GM12878 (cell line): Measurements from ENCODE around the gene DMBX1. TPM values are rescaled to one million over a fixed set of nuclear protein-coding genes. Genes with fewer than 3 reads are reported as not detected.

ENCODE experiments used
- ATAC-seq: fragments of 200-7000 bp; cut with Tn5 transposase; 3 replicates; pipeline ENCODE4 v1.9.1; 2020; ENCODE audit warnings: mild to moderate bottlenecking, moderate library complexity
- BruUV-seq: library from RNA; stranded (reverse); fragments of 400-500 nt; replicated peaks from 2 replicates; lab custom pipeline; 2021; lab: Mats Ljungman, UMichigan
- CTCF ChIA-PET: fragments of 300-600 bp; sonication (Branson Sonifier 250); formaldehyde crosslinking; extraction: SDS; loops from one replicate; lab custom pipeline; 2021; ENCODE audit warnings: inconsistent platforms; lab: Yijun Ruan, JAX
- POLR2A ChIA-PET: fragments of 350-600 bp; formaldehyde crosslinking; extraction: SDS; loops from one replicate; lab custom pipeline; 2021; ENCODE audit warnings: inconsistent platforms; lab: Charles Lee
- RAD21 ChIA-PET: fragments of 300-600 bp; sonication (Branson Sonifier 250); formaldehyde crosslinking; loops from one replicate; lab custom pipeline; 2023; ENCODE audit warnings: antibody characterized with exemption; ENCODE audit not compliant: unreplicated experiment; lab: Charles Lee
- SMC1A ChIA-PET: fragments of 300-600 bp; sonication (Branson Sonifier 250); formaldehyde crosslinking; loops from one replicate; lab custom pipeline; 2023; ENCODE audit not compliant: unreplicated experiment, uncharacterized antibody; lab: Charles Lee
- DNase-seq: peaks from one replicate; pipeline ENCODE4 v3.0.0-alpha.2; 2011; ENCODE audit warnings: low read depth, low spot score
- FAIRE-seq: peaks from 3 replicates; lab custom pipeline; 2011; peaks lifted over from hg19 to GRCh38; lab: Jason Lieb, UNC
- H2AFZ ChIP-seq: 2 replicates; pipeline ENCODE4 v1.6.0; 2011; ENCODE audit warnings: low read depth, low read length, control low read depth; ENCODE audit not compliant: control insufficient read depth
- H3K27ac ChIP-seq: 2 replicates; pipeline ENCODE4 v1.5.1; 2011; ENCODE audit warnings: control low read depth; ENCODE audit not compliant: control insufficient read depth, insufficient read depth
- H3K27me3 ChIP-seq, 2 experiments: replicated peaks in 1 of 2; 2 replicates each; pipeline versions ENCODE4 v1.6.0 to v1.6.1; 2011; ENCODE audit warnings: low read length in 1 of 2; ENCODE audit not compliant: control insufficient read depth in 2 of 2, insufficient read depth in 2 of 2
- H3K36me3 ChIP-seq, 2 experiments: 2 replicates each; pipeline ENCODE4 v1.5.1; 2011; ENCODE audit warnings: low read length in 1 of 2; ENCODE audit not compliant: control insufficient read depth in 2 of 2, insufficient read depth in 2 of 2
- H3K4me1 ChIP-seq: 2 replicates; pipeline ENCODE4 v1.6.1; 2011; ENCODE audit warnings: mild to moderate bottlenecking, low read length, moderate library complexity, mixed read lengths; ENCODE audit not compliant: control insufficient read depth, insufficient read depth
- H3K4me2 ChIP-seq: 2 replicates; pipeline ENCODE4 v1.6.0; 2011; ENCODE audit warnings: control low read depth; ENCODE audit not compliant: control insufficient read depth, insufficient read depth
- H3K4me3 ChIP-seq: fragments of 200-600 bp; sonication (generic); 2 replicates; pipeline ENCODE4 v1.5.1; 2016
- H3K79me2 ChIP-seq: 2 replicates; pipeline ENCODE4 v1.6.0; 2011; ENCODE audit warnings: low read length; ENCODE audit not compliant: control insufficient read depth, insufficient read depth
- H3K9ac ChIP-seq: 2 replicates; pipeline ENCODE4 v1.8.0; 2011; ENCODE audit warnings: low read length, control low read depth, mixed read lengths; ENCODE audit not compliant: control insufficient read depth, insufficient read depth
- H3K9me3 ChIP-seq: replicated peaks from 3 replicates; pipeline ENCODE4 v1.5.1; 2011; ENCODE audit warnings: mild to moderate bottlenecking, low read length; ENCODE audit not compliant: control insufficient read depth, insufficient read depth
- H4K20me1 ChIP-seq: 2 replicates; pipeline ENCODE4 v1.6.0; 2011; ENCODE audit not compliant: control insufficient read depth, insufficient read depth
- BMI1 ChIP-seq: fragments of 450-650 bp; IDR thresholded peaks from 2 replicates; pipeline ENCODE4 v1.6.1; 2016; ENCODE audit warnings: mild to moderate bottlenecking, moderate library complexity, borderline replicate concordance
- CEBPB ChIP-seq, 2 experiments: fragments of 150-350 bp in 1 of 2; IDR thresholded peaks; 2 replicates each; pipeline ENCODE4 v1.6.1; 2012 to 2014; ENCODE audit warnings: low read depth in 2 of 2, low read length in 2 of 2, borderline replicate concordance in 1 of 2, inconsistent platforms in 1 of 2
- DPF2 ChIP-seq: fragments of 450-650 bp; IDR thresholded peaks from 2 replicates; pipeline ENCODE4 v1.6.1; 2017; ENCODE audit warnings: mild to moderate bottlenecking
- EGR1 ChIP-seq, 2 experiments: IDR thresholded peaks; 1 replicate in 1 of 2; 2 replicates in 1 of 2; pipeline ENCODE4 v1.6.1; 2011 to 2012; ENCODE audit warnings: low read depth in 2 of 2, low read length in 2 of 2, borderline replicate concordance in 1 of 2, mild to moderate bottlenecking in 1 of 2, moderate library complexity in 1 of 2
- HDAC2 ChIP-seq: fragments of 200-600 bp; sonication (generic); IDR thresholded peaks from 2 replicates; pipeline ENCODE4 v1.6.1; 2017
- IRF5 ChIP-seq: fragments of 450-650 bp; IDR thresholded peaks from 2 replicates; pipeline ENCODE4 v1.6.1; 2017; ENCODE audit warnings: borderline replicate concordance
- MAX ChIP-seq: IDR thresholded peaks from 2 replicates; pipeline ENCODE4 v1.6.1; 2012; ENCODE audit warnings: low read depth, low read length, improper control_type of control experiment
- PBX3 ChIP-seq: IDR thresholded peaks from 2 replicates; pipeline ENCODE4 v1.6.1; 2011; ENCODE audit warnings: mild to moderate bottlenecking, low read depth, low read length, moderate library complexity; ENCODE audit not compliant: insufficient replicate concordance
- POLR2AphosphoS2 ChIP-seq: IDR thresholded peaks from 2 replicates; pipeline ENCODE4 v1.6.1; 2011; ENCODE audit warnings: low read depth, mild to moderate bottlenecking, low read length, improper control_type of control experiment, moderate library complexity
- POLR2AphosphoS5 ChIP-seq: IDR thresholded peaks from 2 replicates; pipeline ENCODE4 v1.6.1; 2011; ENCODE audit warnings: mild to moderate bottlenecking, low read length, inconsistent platforms
- RFX5 ChIP-seq: IDR thresholded peaks from 2 replicates; pipeline ENCODE4 v1.6.1; 2011; ENCODE audit warnings: low read depth, low read length, improper control_type of control experiment
- SREBF2 ChIP-seq: IDR thresholded peaks from 2 replicates; pipeline ENCODE4 v1.6.1; 2012; ENCODE audit warnings: mild to moderate bottlenecking, low read length
- TCF7 ChIP-seq: IDR thresholded peaks from 2 replicates; pipeline ENCODE4 v1.6.1; 2014; ENCODE audit warnings: antibody characterized with exemption, borderline replicate concordance
- USF2 ChIP-seq: IDR thresholded peaks from 2 replicates; pipeline ENCODE4 v1.6.1; 2011; ENCODE audit warnings: low read depth, low read length, improper control_type of control experiment, borderline replicate concordance
- ZNF384 ChIP-seq: IDR thresholded peaks from 2 replicates; pipeline ENCODE4 v1.6.1; 2012; ENCODE audit warnings: low read depth, mild to moderate bottlenecking, low read length, improper control_type of control experiment, borderline replicate concordance
- WGBS: methylation state at CpG from one replicate; pipeline ENCODE4 v1.1.6; 2016; ENCODE audit warnings: low lambda C conversion rate; ENCODE audit not compliant: insufficient replicate concordance, insufficient coverage; ENCODE audit errors: missing lambda C conversion rate; 5-methylcytosine and 5-hydroxymethylcytosine counted together
- in situ Hi-C: fragments of 300-500 bp; cut with MboI; formaldehyde crosslinking; loops from 9 replicates; pipeline ENCODE4 v1.14.3; 2018; ENCODE audit warnings: mixed read lengths
- intact Hi-C: fragments of 100-400 bp; cut with micrococcal nuclease; formaldehyde crosslinking; loops from one replicate; pipeline ENCODE4 v1.14.2; 2022; ENCODE audit not compliant: unreplicated experiment
- polyA plus RNA-seq, 11 experiments: library from polyadenylated mRNA; depleted of rRNA in 4 of 11; unstranded in 6 of 11; stranded (reverse) in 5 of 11; fragments of >200 nt; fragmentation: Nextera tagmentation in 4 of 11; fragmentation: Illumina TruSeq in 1 of 11; extraction: Ambion mirVana in 4 of 11; extraction: Trizol in 1 of 11; gene quantifications; 1 replicate in 1 of 11; 2 replicates in 10 of 11; pipeline versions ENCODE4 v1.2.1 to v1.2.3, GENCODE V29; 2011 to 2016; ENCODE audit warnings: inconsistent platforms in 2 of 11, missing spikeins in 2 of 11, low read depth in 1 of 11
- total RNA-seq, 4 experiments: library from RNA; depleted of rRNA in 3 of 4; stranded (reverse); fragments of >200 nt in 3 of 4; fragmentation: Illumina TruSeq in 1 of 4; extraction: Trizol in 1 of 4; gene quantifications; 2 replicates each; pipeline versions ENCODE4 v1.2.1 to v1.2.3, GENCODE V29; 2013 to 2021

Gene DMBX1
- total and polyA plus RNA-seq, 10 of the 15 experiments (the other 5 are each of a cell fraction or from before 2014, with no cell fraction given): 0.03 TPM; not detected in 9

- Histone ChIP-seq H3K9ac (no peak overlapping the region), H3K4me2 (no peak overlapping the region; the same call in 1 of the 2 replicates), H3K27ac (no peak overlapping the region), H3K27me3 (peaks cover 11 to 20% of the 10 kb centered on the region in 2 experiments; a peak in 3 of 4 replicates), H3K36me3 (no peaks in the 10 kb centered on the region), H3K4me1 (no peaks in the 10 kb centered on the region; the same call in 1 of the 2 replicates), H3K9me3 (no peaks in the 10 kb centered on the region), H3K79me2 (no peaks in the 10 kb centered on the region), H3K4me3 (no peak overlapping the region), H4K20me1 (no peaks in the 10 kb centered on the region), H2AFZ (no peak overlapping the region)
- WGBS: 37% methylated on average over 20 of the region's 20 CpGs
- RAD21 ChIA-PET: no interaction called here
- in situ Hi-C loops: no loop called here
- POLR2A ChIA-PET: no interaction called here
- TF ChIP-seq PBX3: no peak
- no peak for TF ChIP-seq BMI1
- TF ChIP-seq ZNF384: no peak
- no peak for TF ChIP-seq USF2
- no peak for TF ChIP-seq SREBF2
- TF ChIP-seq RFX5: no peak
- no peak for TF ChIP-seq DPF2
- TF ChIP-seq HDAC2: no peak
- no peak for TF ChIP-seq MAX
- no peak for TF ChIP-seq EGR1 (IDR thresholded peaks at IDR 0.05; ENCODE audit: borderline replicate concordance in 1 of 2, low read depth in 2 of 2, low read length in 2 of 2)
- no peak for TF ChIP-seq TCF7
- no peak for TF ChIP-seq CEBPB (IDR thresholded peaks at IDR 0.05; ENCODE audit: borderline replicate concordance in 1 of 2, low read depth in 2 of 2, low read length in 2 of 2)
- TF ChIP-seq POLR2AphosphoS2: no peak
- TF ChIP-seq IRF5: no peak
- TF ChIP-seq POLR2AphosphoS5: no peak
- CTCF ChIA-PET: no interaction called here
- FAIRE-seq: no peak
- no peak for DNase-seq
- SMC1A ChIA-PET: no interaction called here
- no peak for ATAC-seq
- intact Hi-C loops: no loop called here
- BruUV-seq: no TSS peak
Observed at GRCh38 chr1:46465981-46466476, 23.6 kb upstream of the DMBX1 start.
